Fibroblast of skin of right quadriceps (primary cell): ENCODE measurements around the gene TAS1R3.

ENCODE experiments used
- DNase-seq: peaks from one replicate; pipeline ENCODE4 v3.0.0-alpha.2; 2013

Gene TAS1R3

GRCh38 chr1:1371746-1372711 lies 40.9 kb downstream of the TAS1R3 start:
- peak; percentile 43 for DNase-seq

- no peak for DNase-seq
Observed at GRCh38 chr1:1373051-1373814, 42.2 kb downstream of the TAS1R3 start.

GRCh38 chr1:1373815-1374588 lies 42.9 kb downstream of the TAS1R3 start:
- no peak for DNase-seq

- DNase-seq, result no peak
Observed at GRCh38 chr1:1374589-1374928, 43.5 kb downstream of the TAS1R3 start.

GRCh38 chr1:1374929-1375662 lies 44.0 kb downstream of the TAS1R3 start, which contains the start of gene AURKAIP1:
Gene AURKAIP1 (minus strand): TSS chr1:1375207. CDS start chr1:1374756, 451 bp downstream.
- DNase-seq, result peak; percentile 100

GRCh38 chr1:1376551-1377226 lies 45.6 kb downstream of the TAS1R3 start:
- no peak for DNase-seq

GRCh38 chr1:1377540-1378205 lies 46.6 kb downstream of the TAS1R3 start:
- no peak for DNase-seq

- DNase-seq, result no peak
Observed at GRCh38 chr1:1380860-1381259, 49.8 kb downstream of the TAS1R3 start.

GRCh38 chr1:1381294-1381693 lies 50.2 kb downstream of the TAS1R3 start:
- no peak for DNase-seq
